Kasumi-1 (cell line): Measurements from ENCODE around the gene PSME4.
"Not testable (repeated sequence)": the region's sequence is repeated elsewhere in the genome, so short reads cannot be mapped to it uniquely, and the experiment has no call there.

Experiments
- DNase-seq, 2 experiments: peaks; one replicate each; lab custom pipeline; 2025; lab: John Stamatoyannopoulos, UW

Gene PSME4

DNA sequence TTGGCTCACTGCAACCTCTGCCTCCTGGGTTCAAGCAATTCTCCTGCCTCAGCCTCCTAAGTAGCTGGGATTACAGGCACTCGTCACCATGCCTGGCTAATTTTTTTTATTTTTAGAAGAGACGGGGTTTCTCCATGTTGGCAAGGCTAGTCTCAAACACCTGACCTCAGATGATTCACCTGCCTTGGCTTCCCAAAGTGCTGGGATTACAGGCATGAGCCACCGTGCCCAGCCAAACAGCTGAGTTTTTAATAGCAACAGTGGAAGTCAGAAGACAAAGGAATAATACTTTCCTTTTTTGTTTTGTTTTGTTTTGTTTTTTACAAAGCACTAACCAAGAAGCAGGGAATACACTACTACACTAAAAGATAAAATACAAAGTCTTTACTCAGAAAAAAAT lies 127.9 kb downstream of the PSME4 start:
- no peak for DNase-seq

DNA sequence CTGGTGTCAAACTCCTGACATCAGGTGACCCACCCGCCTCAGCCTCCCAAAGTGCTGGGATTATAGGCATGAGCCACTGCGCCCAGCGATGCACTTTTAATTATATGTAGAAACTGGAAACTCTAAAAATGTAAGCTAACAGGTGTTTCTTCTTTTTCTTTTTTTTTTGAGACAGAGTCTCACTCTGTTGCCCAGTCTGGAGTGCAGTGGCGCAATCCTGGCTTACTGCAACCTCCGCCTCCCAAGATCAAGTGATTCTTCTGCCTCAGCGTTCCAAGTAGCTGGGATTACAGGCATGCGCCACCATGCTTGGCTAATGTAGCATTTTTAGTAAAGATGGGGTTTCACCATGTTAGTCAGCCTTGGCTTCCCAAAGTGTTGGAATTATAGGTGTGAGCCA lies 129.1 kb downstream of the PSME4 start:
- not testable (repeated sequence) for DNase-seq

DNA sequence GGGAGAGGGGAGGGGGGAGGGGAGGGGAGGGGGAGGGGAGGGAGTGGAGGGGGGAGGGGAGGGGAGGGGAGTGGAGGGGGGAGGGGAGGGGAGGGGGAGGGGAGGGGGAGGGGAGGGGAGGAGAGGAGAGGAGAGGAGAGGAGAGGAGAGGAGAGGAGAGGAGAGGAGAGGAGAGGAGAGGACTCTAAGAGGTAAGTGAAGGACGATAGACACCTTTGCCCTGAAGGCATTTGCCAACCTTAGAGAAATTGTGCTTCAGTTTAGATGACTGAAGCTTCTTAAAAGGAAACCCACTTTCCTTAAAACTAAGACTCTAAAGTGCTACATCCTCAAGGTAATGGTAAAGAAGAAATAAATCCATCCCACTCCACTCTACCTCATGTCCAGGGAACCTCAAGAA lies 130.2 kb downstream of the PSME4 start:
- DNase-seq, result no peak

DNA sequence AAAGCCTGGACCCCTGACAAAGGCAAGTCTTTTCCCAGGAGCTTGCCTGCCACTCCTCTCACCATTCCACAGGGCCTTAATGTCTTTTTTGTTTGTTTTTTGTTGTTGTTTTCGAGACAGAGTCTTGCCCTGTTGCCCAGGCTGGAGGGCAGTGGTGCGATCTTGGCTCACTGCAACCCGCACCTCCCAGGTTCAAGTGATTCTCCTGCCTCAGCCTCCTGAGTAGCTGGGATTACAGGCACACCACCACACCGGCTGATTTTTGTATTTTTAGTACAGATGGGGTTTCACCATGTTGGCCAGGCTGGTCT lies 140.9 kb downstream of the PSME4 start:
- DNase-seq, result not testable (repeated sequence)

DNA sequence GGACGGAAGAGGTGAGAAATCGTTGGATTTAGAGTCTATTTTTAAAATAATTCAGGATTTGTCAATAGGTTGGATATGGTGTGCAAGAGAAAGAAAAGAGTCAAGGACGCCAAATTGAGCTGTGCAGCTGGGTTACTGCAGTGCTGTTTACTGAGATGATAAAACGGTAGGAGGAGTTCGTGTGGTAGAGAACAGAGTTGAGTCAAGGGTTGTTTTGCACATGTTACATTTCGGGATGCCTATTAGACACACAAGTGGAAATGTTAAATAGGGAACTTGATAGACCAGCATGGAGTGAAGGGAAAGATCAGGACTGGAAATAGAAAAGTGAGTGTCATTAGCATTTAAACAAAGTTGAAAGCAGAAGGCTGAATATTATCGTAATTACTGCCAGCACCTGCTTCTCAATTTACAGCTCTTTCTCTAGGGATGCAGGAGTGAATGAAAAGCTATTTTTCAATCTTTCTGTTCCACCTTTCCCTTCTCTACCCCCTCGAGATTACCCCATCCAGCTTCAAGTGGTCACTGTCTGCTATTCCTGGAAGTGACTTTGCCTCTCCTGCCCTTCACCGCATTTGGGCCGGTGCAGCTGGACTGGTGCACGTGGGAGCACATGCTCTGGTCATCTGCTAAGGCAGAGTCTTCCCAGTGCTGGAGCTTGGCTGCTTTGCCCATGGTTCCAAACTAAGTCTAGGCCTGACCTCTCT lies 141.4 kb downstream of the PSME4 start:
- DNase-seq, result no peak

DNA sequence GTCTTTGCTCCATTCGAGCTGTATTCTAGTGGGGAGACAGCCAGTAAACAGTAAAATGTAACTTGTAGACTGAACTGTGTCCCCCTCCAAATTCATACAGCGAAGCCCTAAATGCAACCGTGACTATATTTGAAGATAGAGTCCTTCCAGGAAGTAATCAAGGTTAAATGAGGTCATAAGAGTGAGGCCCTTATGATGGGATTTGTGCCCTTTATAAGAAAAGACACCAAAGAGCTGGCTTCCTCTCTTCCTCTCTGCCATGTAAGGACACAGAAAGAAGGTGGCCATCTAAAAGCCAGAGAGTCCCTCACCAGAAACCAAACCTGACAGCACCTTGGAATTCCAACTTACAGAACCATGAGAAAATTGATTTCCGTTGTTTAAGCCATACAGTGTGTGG lies 142.5 kb downstream of the PSME4 start:
- no peak for DNase-seq

DNA sequence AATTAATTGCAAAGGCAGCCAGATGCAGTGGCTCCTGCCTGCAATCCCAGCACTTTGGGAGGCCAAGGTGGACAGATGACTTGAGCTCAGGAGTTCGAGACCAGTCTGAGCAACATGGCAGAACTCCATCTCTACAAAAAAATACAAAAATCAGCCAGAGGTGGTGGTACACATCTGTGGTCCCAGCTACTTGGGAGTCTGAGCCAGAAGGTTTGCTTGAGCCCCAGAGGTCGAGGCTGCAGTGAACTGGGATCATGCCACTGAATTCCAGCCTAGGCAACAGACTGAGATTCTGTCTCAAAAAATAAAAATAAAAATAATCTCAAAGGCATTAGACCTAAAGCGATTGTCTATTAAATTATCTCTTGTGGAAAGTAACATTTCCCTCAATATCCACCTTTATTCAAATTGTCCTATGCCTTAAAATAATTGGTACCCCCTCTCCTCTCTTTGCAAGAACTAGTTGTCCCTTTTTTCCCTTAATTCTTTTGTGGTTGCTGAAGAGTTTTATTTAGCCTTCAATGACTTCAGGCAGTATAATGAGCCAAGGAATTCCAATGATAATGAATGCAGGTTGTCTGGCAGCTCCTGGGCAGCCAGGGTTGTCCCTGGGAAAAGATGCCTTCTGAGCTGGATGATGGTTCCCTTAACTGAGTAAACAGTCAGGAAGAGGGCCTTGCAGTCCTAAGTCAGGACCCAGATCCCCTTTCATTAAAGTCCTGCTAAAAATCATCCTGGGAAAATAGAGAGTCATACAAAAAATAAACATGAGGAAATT lies 143.2 kb downstream of the PSME4 start:
- DNase-seq, result no peak

DNA sequence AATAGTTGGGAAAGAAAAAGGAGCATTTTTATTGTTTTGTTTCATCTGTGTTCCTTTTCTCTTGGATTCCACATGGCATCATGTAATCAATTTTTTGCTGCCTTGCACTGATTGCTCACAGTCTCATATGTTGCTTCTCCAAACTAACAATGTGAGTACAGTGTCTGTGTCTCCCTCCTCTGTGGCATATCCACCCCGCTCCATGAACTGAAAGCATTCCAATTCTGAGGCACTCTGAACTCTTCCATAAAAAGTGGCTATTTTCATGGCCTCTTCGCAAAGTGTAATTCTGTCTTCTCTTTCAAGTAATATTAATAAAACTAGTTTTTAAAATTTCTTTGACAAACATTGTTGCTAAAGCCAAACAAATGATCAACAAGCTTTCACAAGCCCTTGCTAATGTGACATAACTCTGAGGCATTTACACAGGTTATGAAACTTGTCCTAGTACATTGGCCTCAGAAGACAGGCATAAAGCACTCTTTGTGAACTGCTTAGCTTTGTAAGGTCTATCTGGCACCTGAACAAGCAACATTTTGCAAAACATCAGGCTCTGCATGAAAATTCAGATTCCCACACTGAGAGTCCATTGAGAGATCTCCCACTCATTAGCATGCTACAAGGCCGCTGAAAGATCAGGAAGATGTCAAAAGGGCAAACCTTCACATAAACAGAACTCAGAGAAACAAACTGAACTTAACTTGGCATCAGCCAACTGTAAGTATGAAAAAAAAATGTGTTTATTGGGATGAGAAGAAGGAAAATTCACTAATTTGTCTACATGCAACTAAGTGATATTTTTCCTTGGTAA lies 144.0 kb downstream of the PSME4 start:
- no peak for DNase-seq

DNA sequence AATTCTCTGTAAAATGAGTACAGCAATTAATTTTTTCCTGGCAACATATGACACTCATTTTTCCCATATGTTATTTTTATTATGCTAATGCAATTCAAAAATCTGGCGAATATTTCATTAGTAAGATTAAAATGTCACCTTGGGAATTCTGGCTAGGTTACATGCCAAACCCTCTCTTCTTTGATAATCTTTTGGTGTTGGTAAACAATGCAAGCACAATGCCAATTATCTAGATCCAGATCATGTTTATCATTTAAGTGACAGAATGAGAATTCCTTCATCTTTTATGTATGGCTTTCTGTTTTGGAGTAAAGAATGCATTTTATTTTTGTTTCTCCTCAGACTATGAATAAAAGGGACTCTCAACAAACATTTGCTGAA lies 144.8 kb downstream of the PSME4 start:
- no peak for DNase-seq

DNA sequence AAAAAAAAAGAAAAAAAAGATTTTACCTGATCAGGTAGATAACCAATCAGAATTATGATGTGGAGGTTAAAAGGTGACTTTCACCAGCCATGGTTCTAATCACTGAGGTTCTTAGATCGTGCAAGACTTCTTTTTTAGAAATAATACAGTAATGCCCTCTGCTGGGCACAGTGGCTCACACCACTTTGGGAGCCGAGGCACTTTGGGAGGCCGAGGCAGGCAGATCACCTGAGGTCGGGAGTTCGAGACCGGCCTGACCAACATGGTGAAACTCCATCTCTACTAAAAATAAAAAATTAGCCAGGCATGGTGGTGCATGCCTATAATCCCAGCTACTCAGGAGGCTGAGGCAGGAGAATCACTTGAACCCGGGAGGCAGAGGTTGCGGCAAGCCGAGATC lies 147.2 kb downstream of the PSME4 start:
- peak; percentile 32 to 36 for DNase-seq

DNA sequence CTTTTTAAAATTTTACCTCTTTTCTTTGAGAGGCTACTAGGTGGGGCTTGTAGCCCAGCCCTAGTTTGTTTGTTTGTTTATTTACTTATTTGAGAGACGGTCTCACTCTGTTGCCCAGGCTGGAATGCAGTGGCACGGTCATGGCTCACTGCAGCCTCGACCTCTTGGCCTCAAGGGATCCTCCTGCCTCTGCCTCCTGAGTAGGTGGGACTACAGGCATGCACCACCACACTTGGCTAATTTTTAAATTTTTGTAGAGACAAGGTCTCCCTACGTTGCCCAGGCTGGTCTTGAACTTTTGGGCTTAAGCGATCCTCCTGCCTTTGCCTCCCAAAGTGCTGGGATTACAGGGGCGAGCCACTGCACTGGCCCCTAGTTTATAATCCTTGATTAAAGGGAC lies 149.0 kb downstream of the PSME4 start:
- no peak for DNase-seq

DNA sequence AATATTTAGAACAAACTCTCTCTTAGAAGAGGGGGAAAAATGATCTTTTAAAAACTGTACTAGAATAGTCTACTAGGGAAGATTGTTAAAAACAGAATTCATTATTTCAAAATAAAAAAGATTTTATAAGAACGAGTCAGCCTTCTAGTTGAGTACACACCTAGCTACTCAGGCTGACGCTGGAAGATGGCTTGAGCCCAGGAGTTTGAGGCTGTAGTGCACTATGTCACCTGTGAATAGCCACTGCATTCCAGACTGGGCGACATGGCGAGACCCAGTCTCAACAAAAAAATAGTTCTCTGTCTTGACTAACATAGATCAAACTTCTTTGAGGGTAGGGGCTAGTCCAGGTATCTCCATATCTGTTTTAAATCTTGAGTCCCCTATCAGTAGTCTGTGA lies 150.1 kb downstream of the PSME4 start:
- DNase-seq, result no peak

DNA sequence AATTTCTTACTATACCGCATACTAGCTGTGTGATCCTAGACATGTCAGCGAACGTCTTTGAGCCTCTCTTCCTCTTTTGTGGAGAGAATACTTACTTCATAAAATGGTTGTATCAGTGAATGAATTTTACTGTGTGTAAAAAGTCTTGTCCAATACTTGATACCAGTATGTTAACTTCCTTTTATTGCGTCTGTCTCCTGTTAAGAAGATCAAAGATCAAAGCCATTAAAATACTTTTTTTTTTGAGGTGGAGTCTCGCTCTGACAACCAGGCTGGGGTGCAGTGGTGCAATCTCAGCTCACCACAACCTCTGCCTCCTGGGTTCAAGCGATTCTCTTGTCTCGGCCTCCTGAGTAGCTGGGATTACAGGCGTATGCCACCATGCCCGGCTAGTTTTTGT lies 150.7 kb downstream of the PSME4 start:
- no peak for DNase-seq

DNA sequence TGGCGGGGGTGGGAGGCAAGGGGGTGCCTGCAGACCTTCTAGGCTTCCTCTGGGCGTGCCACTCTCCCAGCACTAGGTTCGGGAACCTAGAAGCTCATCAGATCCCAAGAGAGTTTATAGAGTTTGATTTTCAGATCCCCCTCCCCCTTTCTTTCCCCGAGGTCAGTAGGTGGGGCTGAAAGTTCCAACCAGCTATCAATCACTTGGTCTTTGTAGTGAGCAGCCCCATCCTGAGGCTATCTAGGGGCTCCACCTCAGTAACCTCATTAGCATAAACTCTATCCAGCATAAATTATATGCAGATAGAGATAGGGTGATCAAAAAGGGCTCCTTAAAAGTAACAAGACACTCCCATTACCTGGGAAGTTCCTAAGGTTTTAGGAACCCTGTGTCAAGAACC lies 151.2 kb downstream of the PSME4 start:
- no peak for DNase-seq

DNA sequence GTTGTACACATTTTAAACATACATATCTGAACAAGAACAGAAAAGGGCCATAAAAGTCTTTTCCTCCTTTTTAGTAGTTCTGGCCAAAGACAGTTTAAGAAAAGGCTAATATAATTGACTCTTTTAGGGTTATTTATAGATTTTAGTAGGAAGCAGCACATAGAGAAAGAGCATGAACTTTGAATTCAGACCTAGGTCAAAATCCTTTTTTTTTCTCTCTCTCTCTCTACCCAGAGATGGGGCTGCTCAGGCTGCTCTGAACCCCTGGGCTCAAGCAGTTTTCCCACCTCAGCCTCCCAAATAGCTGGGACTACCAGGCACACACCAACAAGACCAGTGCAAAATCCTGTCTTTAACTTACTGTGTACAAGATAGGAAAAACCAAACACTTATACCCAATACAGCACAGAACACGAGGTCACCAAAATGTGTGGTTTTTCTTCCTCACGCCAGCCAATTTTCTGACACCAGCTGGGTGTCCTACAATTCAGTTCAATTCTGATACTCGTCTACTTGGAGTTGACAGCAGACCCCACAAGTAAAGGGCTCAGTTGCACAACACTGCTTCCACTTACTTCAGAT lies 151.8 kb downstream of the PSME4 start:
- DNase-seq, result no peak
